Karpas-422 (cell line): ENCODE data around the gene PPP1R12B. TPM values are rescaled to one million over a fixed set of nuclear protein-coding genes. Genes with fewer than 3 reads are reported as not detected.
"Not testable (repeated sequence)": the region's sequence is repeated elsewhere in the genome, so short reads cannot be mapped to it uniquely, and the experiment has no call there.

ENCODE experiments used
- DNase-seq: peaks from one replicate; pipeline ENCODE4 v3.0.0-alpha.2; 2015
- H2AFZ ChIP-seq: fragments of 200-600 bp; sonication (generic); 2 replicates; pipeline ENCODE4 v1.6.1; 2014; ENCODE audit warnings: antibody characterized with exemption, low read length, mixed read lengths
- H3K27ac ChIP-seq: fragments of 200-600 bp; sonication (generic); 2 replicates; pipeline ENCODE4 v1.5.1; 2014; ENCODE audit warnings: mild to moderate bottlenecking, low read length, moderate library complexity
- H3K27me3 ChIP-seq: fragments of 200-600 bp; sonication (generic); 2 replicates; pipeline ENCODE4 v1.6.1; 2014; ENCODE audit warnings: low read length, mixed read lengths
- H3K36me3 ChIP-seq: fragments of 200-600 bp; sonication (generic); 2 replicates; pipeline ENCODE4 v1.6.1; 2014; ENCODE audit warnings: low read length, mixed read lengths; ENCODE audit not compliant: insufficient read depth
- H3K4me1 ChIP-seq: fragments of 200-600 bp; sonication (generic); 2 replicates; pipeline ENCODE4 v1.6.1; 2014; ENCODE audit warnings: mild to moderate bottlenecking, low read length, mixed read lengths
- H3K4me2 ChIP-seq: fragments of 200-600 bp; sonication (generic); 2 replicates; pipeline ENCODE4 v1.6.1; 2014; ENCODE audit warnings: low read length, low read depth, mild to moderate bottlenecking; ENCODE audit not compliant: poor library complexity, severe bottlenecking
- H3K4me3 ChIP-seq: fragments of 200-600 bp; sonication (generic); 2 replicates; pipeline ENCODE4 v1.5.1; 2014; ENCODE audit warnings: mild to moderate bottlenecking, antibody characterized with exemption, low read length, mixed read lengths
- H3K79me2 ChIP-seq: fragments of 200-600 bp; sonication (generic); 2 replicates; pipeline ENCODE4 v1.6.1; 2014; ENCODE audit warnings: mild to moderate bottlenecking, low read length, mixed read lengths
- H3K9ac ChIP-seq: fragments of 200-600 bp; sonication (generic); 2 replicates; pipeline ENCODE4 v1.6.0; 2014; ENCODE audit warnings: low read length
- H3K9me2 ChIP-seq: fragments of 200-600 bp; sonication (generic), shearing (Covaris generic); replicated peaks from 2 replicates; pipeline ENCODE4 v1.6.0; 2014; ENCODE audit warnings: mild to moderate bottlenecking, low read length, moderate library complexity; ENCODE audit not compliant: insufficient read depth
- H3K9me3 ChIP-seq: fragments of 300-700, 200-600 bp; sonication (generic); 2 replicates; pipeline ENCODE4 v1.6.1; 2014; ENCODE audit warnings: low read length, mixed read lengths
- H4K20me1 ChIP-seq: fragments of 200-600 bp; sonication (generic); 2 replicates; pipeline ENCODE4 v1.6.1; 2014; ENCODE audit warnings: mild to moderate bottlenecking, antibody characterized with exemption, low read length, low read depth; ENCODE audit not compliant: insufficient read depth
- total RNA-seq: library from RNA; depleted of rRNA; stranded (reverse); fragments of >200 nt; shearing (Covaris generic); gene quantifications from 2 replicates; pipeline ENCODE4 v1.2.3, GENCODE V29; 2014; ENCODE audit warnings: low replicate concordance

PPP1R12B gene
- total RNA-seq, 1 experiment from 2014 or later: 8.4 TPM

DNA sequence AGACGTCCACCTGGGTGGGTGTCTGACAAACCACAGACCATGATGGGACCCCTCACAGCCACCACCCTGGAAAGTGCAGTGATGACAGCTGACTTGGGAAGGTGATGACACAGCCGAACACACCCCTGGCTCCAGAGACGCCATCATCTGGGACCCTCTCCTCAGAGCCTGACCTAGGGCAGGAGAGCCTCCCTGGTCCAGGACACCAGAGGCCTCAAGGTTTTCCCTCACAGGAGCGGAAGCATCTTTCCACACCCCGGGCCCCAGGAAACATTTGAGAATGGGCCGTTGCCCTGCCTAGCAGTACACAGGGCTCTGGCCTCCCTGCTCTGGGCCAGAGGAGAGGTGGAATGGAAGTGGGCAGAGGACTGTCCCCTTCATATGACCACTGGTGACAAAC, 282.0 kb downstream of the PPP1R12B start:
- Histone ChIP-seq H3K4me3 (no peak overlapping the region), H3K9me3 (no peaks in the 10 kb centered on the region), H3K27ac (no peak overlapping the region), H3K4me2 (no peak overlapping the region), H3K27me3 (no peaks in the 10 kb centered on the region), H3K79me2 (no peaks in the 10 kb centered on the region), H3K36me3 (no peaks in the 10 kb centered on the region), H4K20me1 (no peaks in the 10 kb centered on the region), H2AFZ (no peak overlapping the region), H3K9me2 (no peaks in the 10 kb centered on the region), H3K9ac (no peak overlapping the region), H3K4me1 (no peaks in the 10 kb centered on the region)
- DNase-seq: no peak

DNA sequence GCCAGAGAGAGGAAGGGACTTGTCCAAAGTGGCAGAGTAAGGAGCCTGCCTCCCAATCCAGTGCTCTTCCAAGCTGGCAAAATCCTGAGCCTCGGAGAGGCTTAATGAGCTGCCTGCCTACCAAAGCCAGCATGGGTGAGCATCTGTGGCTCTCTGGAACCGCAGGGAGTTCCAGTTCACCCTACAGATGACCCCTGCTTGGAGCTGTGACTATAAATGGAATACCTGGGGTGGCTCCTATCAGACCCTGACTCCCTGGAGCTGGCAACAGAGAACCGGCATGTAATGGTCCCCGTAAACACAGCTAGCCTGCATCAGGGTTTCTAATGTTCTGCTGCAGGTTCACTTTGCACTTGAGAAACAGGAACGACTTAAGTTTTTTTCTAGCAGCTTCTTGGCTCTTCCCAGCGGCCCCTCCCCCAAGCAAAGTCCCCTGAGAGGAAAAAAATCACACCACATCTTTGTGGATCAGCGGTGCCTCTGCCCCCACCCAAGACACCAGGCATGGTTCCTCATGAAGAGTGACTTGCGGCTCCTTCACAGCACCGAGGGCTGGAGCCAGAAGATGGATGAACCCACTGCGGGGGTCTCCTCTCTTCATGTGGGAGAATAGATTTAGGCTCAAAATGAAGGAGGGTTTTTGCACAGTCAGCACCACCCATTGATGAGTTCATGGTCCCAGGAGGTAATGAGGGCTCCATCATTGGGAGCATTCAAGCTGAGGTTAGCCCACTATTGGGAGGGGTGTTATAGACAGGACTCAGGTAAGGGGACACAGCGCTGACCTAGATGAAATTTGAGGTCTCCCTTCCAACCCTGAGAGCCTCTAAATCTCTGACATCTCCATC, 282.8 kb downstream of the PPP1R12B start:
- Histone ChIP-seq H3K79me2 (no peaks in the 10 kb centered on the region), H3K27me3 (no peaks in the 10 kb centered on the region), H3K4me3 (no peak overlapping the region), H3K9ac (no peak overlapping the region), H3K4me2 (no peak overlapping the region), H3K4me1 (no peaks in the 10 kb centered on the region), H3K27ac (no peak overlapping the region), H3K9me3 (no peaks in the 10 kb centered on the region), H2AFZ (no peak overlapping the region), H3K36me3 (no peaks in the 10 kb centered on the region), H4K20me1 (no peaks in the 10 kb centered on the region), H3K9me2 (no peaks in the 10 kb centered on the region)
- no peak for DNase-seq

DNA sequence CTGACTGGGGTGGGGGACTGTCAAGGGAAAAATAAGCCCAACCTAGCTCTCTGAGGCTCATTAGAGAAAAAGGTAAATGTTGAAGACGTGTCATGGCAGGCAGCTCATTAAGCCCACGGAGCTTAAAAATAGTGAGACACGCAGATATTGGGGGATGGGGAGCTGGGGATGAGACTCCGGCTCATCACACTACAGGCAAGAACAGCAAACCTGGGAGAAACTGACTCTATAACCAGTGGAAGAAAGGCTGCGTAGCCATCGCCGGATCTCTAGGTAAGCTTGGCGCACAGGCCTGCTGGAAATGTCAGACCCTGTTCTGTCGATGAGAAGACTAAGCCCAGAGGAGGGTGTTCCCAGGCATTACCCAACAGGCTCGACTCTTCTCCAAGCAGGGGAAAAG, 283.7 kb downstream of the PPP1R12B start:
- no peak overlapping the region for H3K27ac ChIP-seq
- DNase-seq: no peak
- no peaks in the 10 kb centered on the region for H3K4me1 ChIP-seq
- H3K36me3 ChIP-seq: no peaks in the 10 kb centered on the region
- no peaks in the 10 kb centered on the region for H3K9me3 ChIP-seq
- no peak overlapping the region for H3K9ac ChIP-seq
- no peaks in the 10 kb centered on the region for H4K20me1 ChIP-seq
- no peak overlapping the region for H3K4me2 ChIP-seq
- H3K4me3 ChIP-seq: no peak overlapping the region
- no peaks in the 10 kb centered on the region for H3K79me2 ChIP-seq
- no peaks in the 10 kb centered on the region for H3K9me2 ChIP-seq
- no peak overlapping the region for H2AFZ ChIP-seq
- H3K27me3 ChIP-seq: no peaks in the 10 kb centered on the region

DNA sequence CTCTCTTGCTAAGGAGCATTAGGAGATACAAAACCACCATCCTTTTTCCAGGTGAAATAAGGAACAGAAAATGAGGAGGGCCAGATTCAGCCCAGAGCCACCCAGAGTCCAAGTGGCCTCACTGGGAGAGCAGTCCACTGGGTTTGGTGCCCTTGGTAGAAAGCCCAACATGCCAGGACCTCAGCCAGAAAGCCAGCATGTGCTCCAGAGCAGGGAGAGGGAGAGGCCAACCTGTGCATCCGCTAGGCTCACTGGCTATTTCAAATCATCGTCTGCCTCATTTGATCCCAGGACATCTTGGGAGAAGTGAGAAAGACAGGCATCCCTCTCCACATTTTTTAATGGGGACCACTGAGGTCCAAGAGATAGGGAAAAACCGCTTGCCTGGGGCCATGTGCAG, 287.7 kb downstream of the PPP1R12B start:
- not testable (repeated sequence) for H3K4me3 ChIP-seq, H3K27ac ChIP-seq, H3K27me3 ChIP-seq, H4K20me1 ChIP-seq, H3K9ac ChIP-seq, H2AFZ ChIP-seq, H3K79me2 ChIP-seq, H3K4me2 ChIP-seq, H3K36me3 ChIP-seq, H3K4me1 ChIP-seq, H3K9me2 ChIP-seq, DNase-seq, H3K9me3 ChIP-seq

DNA sequence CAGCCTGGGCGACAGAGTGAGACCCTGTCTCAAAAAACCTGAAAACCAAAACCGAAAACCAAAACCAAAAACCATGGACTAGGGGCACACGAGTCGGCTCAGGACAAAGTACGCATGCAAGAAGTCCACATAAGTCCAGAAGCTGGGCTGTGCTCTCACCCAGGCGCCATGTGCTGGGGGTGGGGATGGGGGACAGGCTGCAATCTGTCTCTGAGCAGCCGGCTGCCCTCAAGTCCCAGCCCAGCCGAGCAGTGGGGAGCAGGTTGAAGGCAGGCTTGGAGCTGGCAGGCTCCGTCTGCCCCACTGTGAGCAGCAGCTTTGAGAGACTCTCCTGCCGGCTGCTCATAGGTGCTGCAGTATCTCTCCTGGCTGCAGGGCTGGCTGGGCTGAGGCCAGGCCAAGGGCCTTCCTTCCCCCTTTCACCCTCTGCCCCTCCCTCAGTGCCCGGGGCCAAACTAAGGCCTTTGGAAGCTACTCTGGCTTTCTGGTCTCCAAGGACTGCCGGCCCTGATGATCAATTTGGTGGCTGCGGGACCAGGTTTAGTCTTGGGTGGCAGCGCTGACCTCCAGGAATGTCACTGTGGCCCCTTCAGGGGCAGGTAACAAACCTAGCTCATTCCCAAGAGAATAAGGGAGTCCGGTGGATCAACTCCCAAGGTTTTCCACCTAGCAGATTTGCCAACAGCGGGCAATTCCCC, 289.0 kb downstream of the PPP1R12B start:
- not testable (repeated sequence) for H3K4me3 ChIP-seq, H3K9me3 ChIP-seq, H3K27ac ChIP-seq, H3K79me2 ChIP-seq, H3K4me1 ChIP-seq, H3K4me2 ChIP-seq, H3K27me3 ChIP-seq, DNase-seq, H3K9ac ChIP-seq, H3K9me2 ChIP-seq, H4K20me1 ChIP-seq, H2AFZ ChIP-seq, H3K36me3 ChIP-seq

DNA sequence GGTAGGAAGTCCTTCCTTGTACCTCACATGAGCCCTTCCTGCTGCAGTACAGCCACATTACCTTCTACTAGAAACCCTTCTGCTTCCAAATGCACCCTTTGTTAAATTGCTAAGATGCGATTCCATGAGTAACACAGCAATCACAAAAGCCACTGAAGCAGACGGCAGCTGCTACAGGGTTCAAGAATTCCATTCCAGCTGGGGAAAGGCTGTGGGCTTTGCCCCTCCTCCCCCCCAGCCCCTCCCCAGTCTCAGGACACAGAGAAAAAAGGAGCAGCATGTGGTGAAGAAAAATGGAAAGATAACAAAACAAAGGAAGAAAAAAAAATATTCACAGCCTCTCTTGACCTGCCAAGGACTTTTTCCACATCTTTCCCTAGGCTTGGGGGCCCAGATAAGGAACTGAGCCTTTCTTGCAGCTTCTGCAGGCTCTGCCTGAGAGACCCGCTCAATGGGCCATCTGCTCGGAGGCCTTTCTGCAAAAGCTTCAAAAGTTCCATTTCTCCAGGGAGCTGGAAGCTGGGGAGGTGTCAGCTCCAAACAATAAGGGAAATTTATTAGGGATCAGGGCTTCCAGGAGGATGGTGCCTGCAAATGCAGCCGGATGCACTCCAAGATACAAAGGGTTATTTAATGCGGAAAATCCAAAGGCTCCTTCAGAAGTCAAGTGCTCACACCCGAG, 289.7 kb downstream of the PPP1R12B start:
- Histone ChIP-seq H3K9me3 (no peaks in the 10 kb centered on the region), H2AFZ (no peak overlapping the region), H3K9me2 (no peaks in the 10 kb centered on the region), H3K4me2 (no peak overlapping the region), H3K27ac (no peak overlapping the region), H3K27me3 (no peaks in the 10 kb centered on the region), H3K36me3 (no peaks in the 10 kb centered on the region), H4K20me1 (no peaks in the 10 kb centered on the region), H3K79me2 (no peaks in the 10 kb centered on the region), H3K9ac (no peak overlapping the region), H3K4me1 (no peaks in the 10 kb centered on the region), H3K4me3 (no peak overlapping the region)
- no peak for DNase-seq

DNA sequence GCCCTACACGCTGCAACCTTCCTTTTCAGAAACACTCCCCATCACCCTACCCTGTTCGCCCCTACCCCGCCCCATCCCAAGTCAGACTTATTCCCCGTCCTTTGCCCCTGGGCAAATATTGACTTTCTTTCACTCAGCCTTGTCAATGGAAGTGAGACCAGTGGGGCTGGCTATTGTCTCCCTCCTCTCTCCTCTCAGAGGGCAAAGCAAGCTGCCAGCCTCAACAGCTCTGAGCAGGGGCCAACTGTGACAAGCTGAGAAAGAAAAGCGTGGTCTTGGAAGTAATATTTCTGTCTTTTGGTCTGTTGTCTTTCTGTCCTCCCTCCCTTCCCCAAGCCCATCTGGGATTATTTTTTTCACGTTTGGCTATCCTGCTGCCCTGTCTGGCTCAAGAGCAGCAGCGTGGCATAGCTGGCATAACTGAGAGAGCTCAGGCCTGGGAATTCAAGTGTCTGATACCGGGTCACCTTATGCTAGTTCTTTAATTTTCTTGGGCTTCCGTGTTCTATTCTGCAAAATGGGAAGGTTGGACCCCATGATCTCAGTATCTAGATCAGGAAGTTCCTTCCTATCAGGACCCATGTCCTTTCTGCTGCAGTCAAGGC, 290.3 kb downstream of the PPP1R12B start:
- H4K20me1 ChIP-seq, H3K27ac ChIP-seq, H3K9me2 ChIP-seq, H3K4me1 ChIP-seq, DNase-seq, H3K36me3 ChIP-seq, H3K27me3 ChIP-seq, H3K9me3 ChIP-seq, H3K4me3 ChIP-seq, H3K9ac ChIP-seq, H3K79me2 ChIP-seq, H2AFZ ChIP-seq, H3K4me2 ChIP-seq: not testable (repeated sequence)

DNA sequence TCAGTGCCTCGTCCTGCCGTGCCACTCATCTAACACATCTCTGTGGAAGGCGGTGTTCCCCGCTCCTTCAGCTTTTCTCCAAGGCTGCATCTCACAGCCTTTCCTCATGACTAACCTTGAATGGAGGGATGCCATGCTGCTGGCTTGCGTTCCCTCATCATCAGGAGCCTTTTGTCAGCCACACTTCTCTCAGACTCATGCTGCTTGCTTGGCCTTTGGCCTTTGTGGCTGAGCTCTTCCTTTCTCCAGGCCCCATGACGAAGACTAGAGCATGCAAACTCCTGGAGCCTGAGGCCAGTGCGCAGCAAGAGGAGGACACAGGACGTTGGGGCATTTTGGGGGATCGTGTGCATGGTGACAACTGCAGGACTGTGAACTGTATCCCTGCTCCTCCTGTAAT, 291.0 kb downstream of the PPP1R12B start:
- H3K27me3 ChIP-seq: no peaks in the 10 kb centered on the region

More for the DNA sequence above, 291.0 kb downstream of the PPP1R12B start:
- Histone ChIP-seq H3K27ac (no peak overlapping the region), H4K20me1 (no peaks in the 10 kb centered on the region), H3K36me3 (no peaks in the 10 kb centered on the region), H3K9ac (no peak overlapping the region), H3K4me1 (no peaks in the 10 kb centered on the region), H2AFZ (no peak overlapping the region), H3K4me3 (no peak overlapping the region), H3K9me3 (no peaks in the 10 kb centered on the region), H3K79me2 (no peaks in the 10 kb centered on the region), H3K9me2 (no peaks in the 10 kb centered on the region), H3K4me2 (no peak overlapping the region)
- no peak for DNase-seq
